ENCODE data around the gene YWHAG. TPM values are rescaled to one million over a fixed set of nuclear protein-coding genes. Genes with fewer than 3 reads are reported as not detected.

The YWHAG gene
- total RNA-seq, 1 donor from 2014 or later = 650 TPM

DNA sequence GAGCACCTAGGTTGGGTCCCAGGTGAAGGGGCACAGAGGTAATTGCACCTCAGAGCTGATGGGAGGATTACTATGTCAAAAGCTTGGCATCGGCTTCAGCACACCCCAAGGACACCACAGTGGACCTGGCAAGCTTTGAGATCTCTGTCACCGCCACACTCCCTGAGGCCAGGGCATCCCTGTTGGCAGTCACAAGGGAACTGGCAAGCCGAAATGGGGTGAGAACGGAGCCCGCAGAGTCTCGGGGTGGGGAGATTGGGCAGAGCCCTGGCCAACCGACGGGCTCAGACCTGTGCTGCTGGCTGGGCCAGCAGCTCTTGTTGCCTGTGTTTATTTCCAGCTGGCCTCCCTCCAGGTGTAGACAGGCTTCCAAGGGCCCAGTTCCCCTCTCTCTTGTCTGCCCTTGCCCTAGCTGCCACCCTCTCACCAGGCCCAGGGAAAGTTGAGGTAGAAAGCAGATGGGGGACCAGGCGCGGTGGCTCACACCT is 53.9 kb downstream of the YWHAG start:
- no peak for DNase-seq
- peaks cover 2% of the 10 kb centered on the region for H3K9me3 Mint-ChIP-seq (ENCODE audit: unreplicated experiment)

DNA sequence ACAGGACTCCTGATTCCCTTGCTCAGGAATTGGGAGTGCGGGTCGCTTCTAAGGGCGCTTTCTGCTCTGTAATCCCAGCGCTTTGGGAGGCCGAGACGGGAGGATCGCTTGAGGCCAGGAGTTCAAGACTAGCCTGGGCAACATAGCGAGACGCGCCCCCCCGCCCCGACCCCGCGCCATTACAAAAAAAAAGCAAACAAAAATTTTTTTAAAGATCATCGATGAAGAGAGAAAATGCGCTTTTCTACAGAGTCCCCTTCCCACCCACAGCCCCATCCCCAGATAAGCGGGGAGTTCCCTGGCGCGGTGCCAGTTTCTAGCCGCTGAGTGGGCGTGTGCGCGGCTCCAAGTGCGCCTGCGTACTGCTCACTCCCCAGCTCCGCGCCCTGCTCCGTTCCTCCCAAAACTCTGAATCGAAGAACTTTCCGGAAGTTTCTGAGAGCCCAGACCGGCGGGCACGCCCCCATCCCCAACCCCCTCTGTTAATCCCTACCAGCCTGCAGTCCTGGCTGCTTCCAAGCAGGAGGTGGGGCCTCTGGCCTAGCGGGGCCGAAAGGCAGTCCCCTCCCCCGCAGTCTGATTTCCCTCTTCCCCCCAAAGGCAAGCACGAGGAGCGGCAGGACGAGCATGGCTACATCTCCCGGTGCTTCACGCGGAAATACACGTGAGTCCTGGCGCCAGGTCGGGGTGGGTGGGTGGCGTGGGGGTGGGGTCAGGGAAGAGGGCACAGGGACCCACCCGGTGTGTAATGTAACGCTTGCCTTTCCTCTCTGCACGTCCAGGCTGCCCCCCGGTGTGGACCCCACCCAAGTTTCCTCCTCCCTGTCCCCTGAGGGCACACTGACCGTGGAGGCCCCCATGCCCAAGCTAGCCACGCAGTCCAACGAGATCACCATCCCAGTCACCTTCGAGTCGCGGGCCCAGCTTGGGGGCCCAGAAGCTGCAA is 55.3 kb downstream of the YWHAG start:
- Mint-ChIP-seq H3K36me3 (ENCODE audit: unreplicated experiment) (no peaks in the 10 kb centered on the region), H3K27me3 (ENCODE audit: unreplicated experiment) (peaks cover 9% of the 10 kb centered on the region), H3K4me1 (ENCODE audit: low read depth, unreplicated experiment) (no peaks in the 10 kb centered on the region), H3K27ac (ENCODE audit: unreplicated experiment) (no peak overlapping the region), H3K4me3 (ENCODE audit: unreplicated experiment) (peak overlapping the region; percentile 81), H3K9me3 (ENCODE audit: unreplicated experiment) (peaks cover 2% of the 10 kb centered on the region)
- DNase-seq = peak; percentile 71
- no peak for TF ChIP-seq CTCF (IDR thresholded peaks at IDR 0.05; ENCODE audit: partially characterized antibody, unreplicated experiment)

More for the DNA sequence above, 53.9 kb downstream of the YWHAG start:
- H3K4me3 Mint-ChIP-seq (ENCODE audit: unreplicated experiment) = no peak overlapping the region
- H3K27ac Mint-ChIP-seq (ENCODE audit: unreplicated experiment) = no peak overlapping the region
- TF ChIP-seq CTCF (IDR thresholded peaks at IDR 0.05; ENCODE audit: partially characterized antibody, unreplicated experiment) = no peak
- peaks cover 7% of the 10 kb centered on the region for H3K27me3 Mint-ChIP-seq (ENCODE audit: unreplicated experiment)
- no peaks in the 10 kb centered on the region for H3K36me3 Mint-ChIP-seq (ENCODE audit: unreplicated experiment)
- H3K4me1 Mint-ChIP-seq (ENCODE audit: low read depth, unreplicated experiment) = no peaks in the 10 kb centered on the region

GRCh38 chr7:76302347-76303201 is 56.2 kb downstream of the YWHAG start, which contains the start of gene HSPB1:
Gene HSPB1, plus strand, starts transcription at chr7:76302673. Its CDS starts 40 bp downstream, at chr7:76302713.
- Mint-ChIP-seq H3K9me3 (ENCODE audit: unreplicated experiment) (peaks cover 2% of the 10 kb centered on the region), H3K4me3 (ENCODE audit: unreplicated experiment) (peak within 1 kb of the TSS; percentile 85), H3K4me1 (ENCODE audit: low read depth, unreplicated experiment) (no peaks in the 10 kb centered on the region), H3K36me3 (ENCODE audit: unreplicated experiment) (no peaks in the 10 kb centered on the region), H3K27me3 (ENCODE audit: unreplicated experiment) (peaks cover 6% of the 10 kb centered on the region), H3K27ac (ENCODE audit: unreplicated experiment) (peak within 1 kb of the TSS; percentile 91)
- no peak for TF ChIP-seq CTCF (IDR thresholded peaks at IDR 0.05; ENCODE audit: partially characterized antibody, unreplicated experiment)
- DNase-seq = peak; percentile 77

- no peak overlapping the region for H3K4me3 Mint-ChIP-seq (ENCODE audit: unreplicated experiment)
- H3K27me3 Mint-ChIP-seq (ENCODE audit: unreplicated experiment) = peaks cover 8% of the 10 kb centered on the region
- H3K27ac Mint-ChIP-seq (ENCODE audit: unreplicated experiment) = no peak overlapping the region
- no peak for DNase-seq
- H3K9me3 Mint-ChIP-seq (ENCODE audit: unreplicated experiment) = peaks cover 6% of the 10 kb centered on the region
- no peaks in the 10 kb centered on the region for H3K4me1 Mint-ChIP-seq (ENCODE audit: low read depth, unreplicated experiment)
- TF ChIP-seq CTCF (IDR thresholded peaks at IDR 0.05; ENCODE audit: partially characterized antibody, unreplicated experiment) = no peak
- H3K36me3 Mint-ChIP-seq (ENCODE audit: unreplicated experiment) = no peaks in the 10 kb centered on the region
Measured at GRCh38 chr7:76301000-76301399, 57.8 kb downstream of the YWHAG start.
